ENCODE results near the gene ZNF57. TPM values are rescaled to one million over a fixed set of nuclear protein-coding genes. Genes with fewer than 3 reads are reported as not detected.

The ZNF57 gene
- 1 to 10 TPM in 5 of 6 experiments, under 1 TPM in 1; 0.98 to 2.9 (median 1.7) TPM for total RNA-seq
- long read RNA-seq, result 0 reads

DNA sequence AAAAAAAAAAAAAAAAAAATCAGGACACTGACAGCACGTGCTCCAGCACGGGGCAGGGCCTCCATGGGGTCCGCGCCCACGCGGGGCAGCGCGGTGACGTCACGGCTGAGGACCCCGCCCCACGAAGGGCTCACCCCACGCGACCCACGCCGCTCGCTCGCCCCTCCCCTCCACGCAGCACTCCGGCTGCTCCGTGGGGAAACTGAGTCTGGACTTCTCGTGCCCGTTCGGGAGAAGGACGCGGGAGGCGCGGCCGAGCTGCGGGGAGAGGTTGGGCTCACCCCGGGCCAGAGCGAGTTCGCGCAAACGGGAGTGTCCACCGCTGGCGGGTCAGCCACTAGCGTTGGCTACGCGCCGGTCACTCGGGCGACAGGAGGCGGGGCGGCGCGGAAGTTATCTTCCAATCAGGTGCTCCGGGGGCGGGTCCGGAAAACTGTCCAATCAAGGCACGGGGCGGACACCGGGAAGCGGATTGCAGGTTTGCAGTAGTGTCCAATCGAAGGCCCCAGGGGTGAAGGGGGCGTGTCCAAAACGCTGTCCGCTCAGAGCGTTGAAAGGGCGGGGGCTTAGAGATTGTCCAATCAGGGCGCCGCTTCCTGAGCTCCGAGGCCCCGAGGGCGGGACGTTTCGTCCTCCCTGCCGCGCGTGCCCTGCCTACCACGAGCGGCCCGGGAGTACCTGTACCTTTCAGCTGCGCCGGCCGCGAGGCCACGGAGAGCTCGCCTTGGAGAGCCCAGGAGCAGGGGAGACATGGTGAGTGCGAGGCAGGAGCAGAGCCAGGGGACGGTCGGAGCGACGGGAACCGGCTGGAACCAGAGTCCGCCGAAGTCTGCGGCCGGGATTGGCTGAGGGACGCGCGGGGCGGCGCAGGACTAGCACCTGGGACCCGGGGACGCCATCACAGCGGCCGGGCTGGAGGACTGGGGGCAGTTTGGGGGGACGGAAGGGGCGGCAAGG is at the start of gene ZNF57:
TSS of gene ZNF57 (plus strand) at position 633 of the 957 bp plus-strand sequence. CDS start at position 751, 118 bp downstream.
- H3K4me3 ChIP-seq, result peak within 1 kb of the TSS; percentile 70 to 78 (median 73)
- peak within 1 kb of the TSS; percentile 54 to 68 (median 66) for H3K27ac ChIP-seq
- no peaks in the 10 kb centered on the region for H3K9me3 ChIP-seq
- H3K36me3 ChIP-seq, result no peaks in the 10 kb centered on the region
- H3K4me1 ChIP-seq, result peaks cover 0 to 7% (median 2%) of the 10 kb centered on the region in 4 donors
- TF ChIP-seq POLR2A (IDR thresholded peaks at IDR 0.05), result peak; percentile 49
- TF ChIP-seq, protein P1, sequence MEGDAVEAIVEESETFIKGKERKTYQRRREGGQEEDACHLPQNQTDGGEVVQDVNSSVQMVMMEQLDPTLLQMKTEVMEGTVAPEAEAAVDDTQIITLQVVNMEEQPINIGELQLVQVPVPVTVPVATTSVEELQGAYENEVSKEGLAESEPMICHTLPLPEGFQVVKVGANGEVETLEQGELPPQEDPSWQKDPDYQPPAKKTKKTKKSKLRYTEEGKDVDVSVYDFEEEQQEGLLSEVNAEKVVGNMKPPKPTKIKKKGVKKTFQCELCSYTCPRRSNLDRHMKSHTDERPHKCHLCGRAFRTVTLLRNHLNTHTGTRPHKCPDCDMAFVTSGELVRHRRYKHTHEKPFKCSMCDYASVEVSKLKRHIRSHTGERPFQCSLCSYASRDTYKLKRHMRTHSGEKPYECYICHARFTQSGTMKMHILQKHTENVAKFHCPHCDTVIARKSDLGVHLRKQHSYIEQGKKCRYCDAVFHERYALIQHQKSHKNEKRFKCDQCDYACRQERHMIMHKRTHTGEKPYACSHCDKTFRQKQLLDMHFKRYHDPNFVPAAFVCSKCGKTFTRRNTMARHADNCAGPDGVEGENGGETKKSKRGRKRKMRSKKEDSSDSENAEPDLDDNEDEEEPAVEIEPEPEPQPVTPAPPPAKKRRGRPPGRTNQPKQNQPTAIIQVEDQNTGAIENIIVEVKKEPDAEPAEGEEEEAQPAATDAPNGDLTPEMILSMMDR (IDR thresholded peaks at IDR 0.05), result no peak
- H3K27me3 ChIP-seq, result no peaks in the 10 kb centered on the region
- intact Hi-C loops (cut with DNase I), result no loop called here
- WGBS (ENCODE audit: insufficient coverage, low coverage, low lambda C conversion rate, missing lambda C conversion rate), result under 1% methylated on average over 36 of the region's 100 CpGs
- DNase-seq, result peak; percentile 100
- ATAC-seq, result peak; percentile 98 to 99 (median 98)

DNA sequence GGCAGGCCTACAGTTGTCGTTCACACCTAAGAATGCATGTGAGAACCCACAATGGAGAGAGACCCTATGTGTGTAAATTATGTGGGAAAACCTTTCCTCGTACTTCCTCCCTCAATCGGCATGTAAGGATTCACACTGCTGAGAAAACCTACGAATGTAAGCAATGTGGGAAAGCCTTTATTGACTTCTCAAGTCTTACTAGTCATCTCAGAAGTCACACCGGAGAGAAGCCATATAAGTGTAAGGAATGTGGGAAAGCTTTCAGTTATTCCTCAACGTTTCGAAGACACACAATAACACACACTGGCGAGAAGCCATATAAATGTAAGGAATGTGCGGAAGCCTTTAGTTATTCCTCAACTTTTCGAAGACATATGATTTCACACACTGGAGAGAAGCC is 48.1 kb upstream of the ZNF57 start:
- Histone ChIP-seq H3K9me3 (peaks cover 3 to 66% (median 15%) of the 10 kb centered on the region in 4 donors), H3K27me3 (no peaks in the 10 kb centered on the region), H3K4me1 (no peaks in the 10 kb centered on the region), H3K4me3 (no peak overlapping the region), H3K27ac (no peak overlapping the region), H3K36me3 (peaks cover 0 to 29% (median 20%) of the 10 kb centered on the region in 4 donors)
- DNase-seq, result no peak
- TF ChIP-seq, protein P1 (IDR thresholded peaks at IDR 0.05), result no peak
- TF ChIP-seq POLR2A (IDR thresholded peaks at IDR 0.05), result no peak
- 100% methylated on average over 6 of the region's 10 CpGs for WGBS (ENCODE audit: insufficient coverage, low coverage, low lambda C conversion rate, missing lambda C conversion rate)
- ATAC-seq, result no peak
- intact Hi-C loops (cut with DNase I), result no loop called here

DNA sequence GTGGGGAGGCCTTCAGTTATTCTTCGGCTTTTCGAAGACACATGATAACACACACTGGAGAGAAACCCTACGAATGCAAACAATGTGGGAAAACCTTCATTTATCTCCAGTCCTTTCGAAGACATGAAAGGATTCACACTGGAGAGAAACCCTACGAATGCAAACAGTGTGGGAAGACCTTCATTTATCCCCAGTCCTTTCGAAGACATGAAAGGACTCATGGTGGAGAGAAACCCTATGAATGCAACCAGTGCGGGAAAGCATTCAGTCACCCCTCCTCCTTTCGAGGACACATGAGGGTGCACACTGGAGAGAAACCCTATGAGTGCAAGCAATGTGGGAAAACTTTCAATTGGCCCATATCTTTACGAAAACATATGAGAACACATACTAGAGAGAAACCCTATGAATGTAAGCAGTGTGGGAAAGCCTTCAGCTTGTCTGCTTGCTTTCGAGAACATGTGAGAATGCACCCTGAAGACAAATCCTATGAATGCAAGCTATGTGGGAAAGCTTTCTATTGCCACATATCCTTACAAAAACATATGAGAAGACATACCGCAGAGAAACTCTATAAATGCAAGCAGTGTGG is 47.6 kb upstream of the ZNF57 start:
- intact Hi-C loops (cut with DNase I), result no loop called here
- H3K27ac ChIP-seq, result no peak overlapping the region
- no peak overlapping the region for H3K4me3 ChIP-seq
- DNase-seq (no peak), ATAC-seq (no peak)
- no peaks in the 10 kb centered on the region for H3K27me3 ChIP-seq
- H3K4me1 ChIP-seq, result no peaks in the 10 kb centered on the region
- peaks cover 0 to 29% (median 20%) of the 10 kb centered on the region in 4 donors for H3K36me3 ChIP-seq
- 91% methylated on average over 11 of the region's 11 CpGs for WGBS (ENCODE audit: insufficient coverage, low coverage, low lambda C conversion rate, missing lambda C conversion rate)
- TF ChIP-seq POLR2A (IDR thresholded peaks at IDR 0.05), result no peak
- TF ChIP-seq, protein P1 (IDR thresholded peaks at IDR 0.05), result no peak
- peaks cover 3 to 66% (median 15%) of the 10 kb centered on the region in 4 donors for H3K9me3 ChIP-seq

DNA sequence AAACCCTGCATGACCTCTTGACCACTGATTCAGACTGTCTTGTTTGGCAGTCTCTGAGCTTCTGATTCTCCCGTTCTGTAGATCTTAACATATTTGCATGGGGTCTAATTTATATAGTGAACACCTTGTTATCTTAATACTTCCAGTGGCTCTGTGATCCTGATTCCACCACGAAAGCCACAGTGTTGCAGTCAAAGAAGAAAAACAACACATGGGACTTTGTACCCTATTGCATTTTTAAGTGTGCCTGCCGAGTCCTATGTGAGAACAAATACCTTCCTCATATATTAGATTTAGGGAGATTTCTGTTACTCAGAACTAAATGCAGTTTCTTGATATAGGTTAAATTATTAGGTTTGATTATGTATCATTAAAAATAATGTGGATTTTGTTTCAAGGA is 45.9 kb upstream of the ZNF57 start:
- Histone ChIP-seq H3K4me3 (no peak overlapping the region), H3K27me3 (no peaks in the 10 kb centered on the region), H3K27ac (no peak overlapping the region), H3K9me3 (peaks cover 3 to 60% (median 12%) of the 10 kb centered on the region in 4 donors), H3K36me3 (peaks cover 0 to 29% (median 20%) of the 10 kb centered on the region in 4 donors), H3K4me1 (no peaks in the 10 kb centered on the region)
- ATAC-seq, result no peak
- DNase-seq, result no peak
- WGBS (ENCODE audit: insufficient coverage, low coverage, low lambda C conversion rate, missing lambda C conversion rate), result 84% methylated on average over 3 of the region's 3 CpGs
- TF ChIP-seq, protein P1 (IDR thresholded peaks at IDR 0.05), result no peak
- no peak for TF ChIP-seq POLR2A (IDR thresholded peaks at IDR 0.05)
- intact Hi-C loops (cut with DNase I), result no loop called here
